GM08714 (cell line): ENCODE data around the gene TGOLN2.

Source experiments
- H3K4me3 ChIP-seq: fragments of 200-500 bp; sonication (Bioruptor generic); 2 replicates; pipeline ENCODE4 v1.5.1; 2014; ENCODE audit warnings: mild to moderate bottlenecking, low read length, inconsistent platforms
- ZNF274 ChIP-seq: IDR thresholded peaks from 2 replicates; pipeline ENCODE4 v1.6.1; 2012; ENCODE audit warnings: mild to moderate bottlenecking, low read depth, low read length

Gene TGOLN2

GRCh38 chr2:85302121-85302520 lies 25.7 kb downstream of the TGOLN2 start:
- TF ChIP-seq ZNF274 = no peak
- no peak overlapping the region for H3K4me3 ChIP-seq

GRCh38 chr2:85291425-85292023 lies 36.3 kb downstream of the TGOLN2 start:
- no peak for TF ChIP-seq ZNF274
- H3K4me3 ChIP-seq = no peak overlapping the region

- H3K4me3 ChIP-seq = no peak overlapping the region
- TF ChIP-seq ZNF274 = no peak
Observed at GRCh38 chr2:85288244-85288725, 39.5 kb downstream of the TGOLN2 start.

GRCh38 chr2:85287721-85288120 lies 40.1 kb downstream of the TGOLN2 start:
- no peak for TF ChIP-seq ZNF274
- no peak overlapping the region for H3K4me3 ChIP-seq

- no peak for TF ChIP-seq ZNF274
- no peak overlapping the region for H3K4me3 ChIP-seq
Observed at GRCh38 chr2:85286918-85287317, 40.9 kb downstream of the TGOLN2 start.

- no peak overlapping the region for H3K4me3 ChIP-seq
- TF ChIP-seq ZNF274 = no peak
Observed at GRCh38 chr2:85283641-85284040, 44.1 kb downstream of the TGOLN2 start.

GRCh38 chr2:85282914-85283313 lies 44.9 kb downstream of the TGOLN2 start:
- TF ChIP-seq ZNF274 = no peak
- H3K4me3 ChIP-seq = no peak overlapping the region

GRCh38 chr2:85281553-85281952 lies 46.2 kb downstream of the TGOLN2 start:
- H3K4me3 ChIP-seq = no peak overlapping the region
- no peak for TF ChIP-seq ZNF274

- no peak for TF ChIP-seq ZNF274
- no peak overlapping the region for H3K4me3 ChIP-seq
Observed at GRCh38 chr2:85278361-85278760, 49.4 kb downstream of the TGOLN2 start.

GRCh38 chr2:85277416-85278158 lies 50.2 kb downstream of the TGOLN2 start:
- no peak overlapping the region for H3K4me3 ChIP-seq
- TF ChIP-seq ZNF274 = no peak

- no peak for TF ChIP-seq ZNF274
- no peak overlapping the region for H3K4me3 ChIP-seq
Observed at GRCh38 chr2:85276571-85277118, 51.1 kb downstream of the TGOLN2 start.

GRCh38 chr2:85275984-85276540 lies 51.7 kb downstream of the TGOLN2 start:
- H3K4me3 ChIP-seq = no peak overlapping the region
- TF ChIP-seq ZNF274 = no peak

- no peak overlapping the region for H3K4me3 ChIP-seq
- TF ChIP-seq ZNF274 = no peak
Observed at GRCh38 chr2:85273738-85274731, 53.8 kb downstream of the TGOLN2 start.

- no peak overlapping the region for H3K4me3 ChIP-seq
- TF ChIP-seq ZNF274 = no peak
Observed at GRCh38 chr2:85272357-85272756, 55.4 kb downstream of the TGOLN2 start.
